DMS79 treated with DMSO at 0.1 percent for 48 hours (cell line): ENCODE results near the gene OLFM1.
"Not testable (repeated sequence)": the region's sequence is repeated elsewhere in the genome, so short reads cannot be mapped to it uniquely, and the experiment has no call there.

Experiments
- DNase-seq: peaks from one replicate; lab custom pipeline; 2025; lab: John Stamatoyannopoulos, UW

Gene OLFM1

DNA sequence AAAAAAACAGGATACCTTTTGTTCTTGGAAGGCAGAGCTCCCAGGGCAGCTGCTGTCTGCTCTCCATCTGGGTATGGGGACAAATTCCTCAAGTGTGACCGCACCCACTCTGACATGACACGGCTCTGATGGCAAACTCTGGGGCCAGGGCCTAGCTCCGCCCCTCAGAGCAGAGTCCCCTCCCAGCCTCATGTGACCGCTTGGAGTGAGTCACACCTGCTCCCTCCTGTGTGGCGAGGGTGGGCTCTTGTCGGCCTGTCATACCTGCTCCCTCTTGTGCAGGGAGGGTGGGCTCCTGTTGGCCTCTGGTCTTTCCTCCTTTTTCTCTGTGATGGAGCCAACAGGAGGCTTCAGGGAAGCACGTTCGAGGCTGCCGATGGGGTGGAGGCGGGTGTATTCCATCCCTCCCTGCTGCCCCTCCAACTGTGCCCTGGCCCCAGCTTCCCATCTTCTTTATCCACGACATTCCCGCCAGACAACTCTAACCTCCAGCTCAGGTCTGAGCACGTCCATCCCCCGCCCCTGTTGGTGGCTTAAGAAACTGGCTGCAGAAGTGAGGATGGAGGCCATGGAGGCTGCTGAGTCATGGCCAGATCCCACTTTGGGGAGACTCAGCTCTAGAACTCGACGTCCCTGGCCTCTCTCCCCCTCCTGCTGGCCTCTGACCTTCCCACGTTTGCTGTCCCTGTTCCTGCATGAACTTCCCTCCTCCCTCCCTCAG lies 65.3 kb downstream of the OLFM1 start:
- no peak for DNase-seq

DNA sequence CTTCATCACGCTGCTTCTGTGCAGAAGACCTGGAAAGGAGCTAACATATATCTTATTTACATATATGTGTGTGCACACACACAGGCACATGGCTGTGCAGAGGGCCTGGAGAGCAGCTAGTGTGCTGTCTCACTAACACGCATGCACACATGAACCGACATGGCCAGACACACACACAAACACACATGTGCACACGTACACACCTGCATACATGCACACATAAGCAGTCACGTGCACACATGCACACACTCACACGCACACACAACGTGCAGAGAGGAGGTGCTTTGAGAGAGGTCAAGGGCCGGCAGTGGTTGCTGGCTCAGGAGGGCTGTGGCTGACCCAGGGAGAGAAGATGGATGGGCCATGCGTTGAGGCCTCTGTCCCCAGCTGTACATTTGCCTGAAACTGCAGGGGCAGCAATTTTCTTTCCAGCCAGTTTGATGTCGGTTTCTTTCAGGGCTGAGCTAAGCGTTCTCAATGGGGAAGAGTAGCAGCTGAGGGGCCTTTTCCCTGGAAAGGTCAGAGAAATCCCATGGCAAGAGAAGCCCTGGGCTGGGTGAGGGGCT lies 66.7 kb downstream of the OLFM1 start:
- DNase-seq, result no peak

DNA sequence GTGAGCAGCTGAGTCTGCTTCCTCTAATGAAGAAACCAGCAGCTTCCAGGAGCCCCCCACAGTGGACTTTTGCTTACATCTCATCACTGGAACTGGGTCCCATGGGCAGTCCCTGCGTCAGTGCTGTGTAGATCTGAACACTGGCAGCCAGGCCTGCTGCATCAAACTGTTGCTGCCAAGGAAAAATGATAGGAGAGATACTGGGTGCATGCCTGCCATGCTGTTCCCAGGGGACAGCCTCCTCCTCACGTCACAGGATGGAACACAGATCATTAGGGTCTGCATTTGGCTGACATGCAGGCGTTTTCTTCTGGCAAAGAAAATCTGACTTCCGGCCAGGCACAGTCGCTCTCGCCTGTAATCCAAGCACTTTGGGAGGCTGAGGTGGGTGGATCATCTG lies 67.9 kb downstream of the OLFM1 start:
- no peak for DNase-seq

DNA sequence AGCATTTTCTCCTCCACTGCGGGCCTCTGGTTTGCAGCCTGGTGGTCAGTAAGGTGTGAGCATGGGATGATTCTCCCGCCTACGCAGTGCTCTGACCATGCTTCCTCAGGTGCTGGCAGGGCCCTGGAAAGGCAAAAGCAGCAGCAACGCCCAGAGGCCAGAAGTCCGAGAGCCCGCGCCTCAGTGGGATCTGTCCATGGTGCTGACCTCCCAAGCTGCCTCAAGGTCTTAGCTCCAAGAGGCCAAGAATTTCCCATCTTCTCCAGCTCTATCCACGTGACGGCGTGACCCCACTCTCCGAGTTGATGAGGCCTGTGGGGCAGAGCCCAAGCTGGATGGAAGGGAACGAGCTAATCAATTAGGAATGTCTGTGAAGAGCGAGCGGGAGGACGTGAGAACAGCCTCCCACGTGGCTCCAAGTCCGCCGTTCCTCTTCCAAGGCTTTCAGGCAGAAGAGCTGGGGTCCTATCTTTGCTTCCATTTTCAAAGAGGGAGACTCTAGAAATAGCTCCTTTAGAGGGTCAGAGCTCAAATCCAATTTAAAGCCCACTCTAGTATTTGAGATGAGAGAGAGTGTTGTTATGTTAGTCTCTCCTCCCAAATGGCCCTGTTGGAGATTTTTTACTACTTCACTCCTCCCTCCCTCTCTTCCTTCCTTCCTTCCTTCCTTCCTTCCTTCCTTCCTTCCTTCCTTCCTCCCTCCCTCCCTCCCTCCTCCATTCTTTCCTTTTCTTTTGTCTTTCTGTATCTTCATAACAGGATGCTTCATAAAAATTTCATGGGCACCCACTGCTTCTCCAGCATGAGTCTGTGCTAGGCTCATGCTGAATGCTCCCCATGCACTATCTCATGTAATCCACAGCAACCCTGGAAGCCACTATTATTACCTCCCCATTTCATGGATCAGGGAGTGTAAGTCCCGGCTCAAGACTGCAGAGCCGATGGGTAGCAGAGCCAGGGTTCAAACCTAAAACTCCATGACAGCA lies 69.3 kb downstream of the OLFM1 start:
- DNase-seq, result no peak

DNA sequence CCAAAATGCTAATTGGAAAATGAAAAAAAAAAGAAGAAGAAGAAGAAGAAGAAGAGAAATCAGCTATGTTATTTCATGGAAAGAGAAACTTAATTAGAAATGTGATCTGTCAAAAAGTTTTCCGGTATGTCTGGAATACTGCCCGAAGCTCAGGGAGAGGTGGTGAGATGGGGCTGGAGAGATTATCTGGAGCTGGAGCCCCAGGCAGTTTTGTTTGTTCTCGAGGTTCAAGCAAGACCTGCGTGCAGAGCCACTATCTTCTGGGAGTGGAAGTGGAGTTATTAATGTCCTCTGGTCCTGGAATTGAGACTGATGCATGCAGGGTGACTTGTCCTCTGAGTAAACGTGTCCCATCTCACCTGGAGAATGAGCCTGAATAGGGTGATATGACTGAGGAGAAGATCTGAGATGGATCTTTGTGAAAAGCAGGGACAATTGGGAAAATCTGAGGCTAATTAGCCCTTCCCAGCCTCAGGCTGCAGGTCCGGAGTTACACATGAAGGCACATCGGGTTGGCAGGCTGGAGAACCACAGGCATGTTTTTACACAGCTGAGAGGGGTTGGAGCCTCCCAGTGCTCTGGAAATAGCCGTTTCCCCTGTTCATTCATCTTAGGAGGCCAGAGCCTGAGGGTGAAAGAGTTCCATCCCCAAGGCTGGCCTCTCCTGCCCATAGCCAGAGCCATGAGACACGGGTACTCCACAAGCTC lies 70.5 kb downstream of the OLFM1 start:
- no peak for DNase-seq

DNA sequence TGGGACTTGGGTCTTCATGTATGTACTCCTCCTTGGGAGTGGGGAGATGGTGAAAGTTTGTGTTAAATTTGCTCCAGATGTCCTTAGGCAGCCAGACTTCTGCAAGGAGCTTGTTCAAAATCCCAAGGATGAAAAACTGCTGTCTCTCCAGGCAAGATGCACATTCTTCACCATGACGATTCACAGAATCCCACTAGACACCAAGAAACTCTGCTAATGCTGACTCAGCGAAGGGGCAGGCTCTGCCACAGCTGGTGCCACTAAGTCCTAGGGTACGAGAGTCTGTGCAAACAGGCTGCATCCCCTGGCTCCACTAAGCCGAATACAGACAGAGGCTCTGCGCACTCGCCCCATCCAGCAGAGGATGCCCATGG lies 71.1 kb downstream of the OLFM1 start:
- no peak for DNase-seq

DNA sequence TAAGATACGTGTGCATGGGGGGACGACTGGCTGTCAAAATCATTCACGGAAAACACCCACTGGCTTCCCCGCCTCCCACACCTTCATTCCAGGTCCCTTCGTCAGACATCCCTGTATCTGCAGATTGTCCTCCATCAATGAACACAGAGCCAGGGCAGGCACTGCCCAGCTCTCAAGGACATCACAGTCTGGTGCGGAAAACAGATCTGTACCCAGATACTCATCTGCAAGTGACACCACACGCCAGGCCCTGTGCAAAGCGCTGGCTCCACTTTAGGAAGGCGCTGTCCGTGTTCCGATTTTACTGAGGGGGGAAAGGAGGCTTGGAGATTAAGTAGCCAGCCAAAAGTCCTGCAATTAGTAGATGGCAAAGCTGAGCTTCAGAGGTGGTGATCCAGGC lies 72.3 kb downstream of the OLFM1 start:
- no peak for DNase-seq

DNA sequence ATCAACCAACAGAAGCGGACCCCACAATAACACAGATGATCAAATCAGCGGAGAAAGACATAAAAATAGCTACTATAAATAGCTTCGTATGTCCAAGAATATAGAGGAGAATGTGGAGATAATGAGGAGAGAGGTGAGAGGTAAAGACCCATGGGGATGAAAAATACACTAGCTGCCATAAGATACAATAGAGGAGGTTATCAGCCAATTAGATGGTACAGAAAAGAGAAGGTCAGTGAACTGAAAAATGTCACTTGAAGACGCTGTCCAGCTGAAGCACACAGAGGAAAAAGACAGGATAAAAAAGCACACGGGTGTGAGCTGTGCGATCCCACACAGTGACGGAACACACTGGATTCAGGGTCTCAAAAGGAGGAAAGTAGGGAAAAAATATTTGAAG lies 73.4 kb downstream of the OLFM1 start:
- no peak for DNase-seq

DNA sequence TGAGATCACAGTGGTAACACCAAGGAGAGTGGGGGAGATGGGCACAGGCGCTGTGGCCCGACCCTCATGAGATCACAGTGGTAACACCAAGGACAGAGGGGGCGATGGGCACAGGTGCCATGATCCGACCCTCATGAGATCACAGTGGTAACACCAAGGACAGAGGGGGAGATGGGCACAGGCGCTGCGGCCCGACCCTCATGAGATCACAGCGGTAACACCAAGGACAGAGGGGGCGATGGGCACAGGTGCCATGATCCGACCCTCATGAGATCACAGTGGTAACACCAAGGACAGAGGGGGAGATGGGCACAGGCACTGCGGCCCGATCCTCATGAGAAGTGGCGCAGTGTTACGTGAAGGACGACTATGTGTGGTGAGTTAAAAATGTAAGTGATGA lies 75.1 kb downstream of the OLFM1 start:
- not testable (repeated sequence) for DNase-seq

DNA sequence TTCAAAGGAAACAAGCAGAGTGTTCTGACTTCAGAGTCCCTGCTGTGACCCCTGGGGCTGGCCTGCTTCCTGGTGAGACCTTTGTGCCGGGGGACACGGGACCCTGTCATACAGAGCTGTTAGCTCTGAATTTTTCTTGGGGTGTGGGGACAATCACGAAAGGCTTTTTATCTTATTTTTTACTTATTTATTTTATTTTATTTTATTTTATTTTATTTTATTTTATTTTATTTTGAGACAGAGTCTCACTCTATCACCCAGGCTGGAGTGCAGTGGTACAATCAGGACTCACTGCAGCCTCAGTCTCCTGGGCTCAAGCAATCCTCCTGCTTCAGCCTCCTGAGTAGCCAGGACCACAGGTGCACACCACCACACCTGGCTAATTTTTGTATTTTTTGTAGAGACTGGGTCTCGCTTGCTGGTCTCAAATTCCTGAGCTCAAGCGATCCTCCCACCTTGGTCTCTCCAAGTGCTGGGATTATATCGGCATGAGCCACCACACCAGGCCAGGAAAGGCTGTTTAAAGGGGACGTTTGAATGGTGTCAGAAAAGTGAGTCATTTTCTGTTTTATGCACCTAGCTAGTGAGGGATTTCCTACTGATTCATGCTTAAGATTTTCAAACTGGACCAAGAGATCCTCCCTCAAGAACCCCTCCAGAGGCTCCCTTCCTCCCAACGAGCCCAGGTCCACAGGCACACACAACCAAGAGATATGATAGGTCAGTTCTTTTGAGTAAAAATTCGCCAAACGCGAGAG lies 75.7 kb downstream of the OLFM1 start:
- no peak for DNase-seq

DNA sequence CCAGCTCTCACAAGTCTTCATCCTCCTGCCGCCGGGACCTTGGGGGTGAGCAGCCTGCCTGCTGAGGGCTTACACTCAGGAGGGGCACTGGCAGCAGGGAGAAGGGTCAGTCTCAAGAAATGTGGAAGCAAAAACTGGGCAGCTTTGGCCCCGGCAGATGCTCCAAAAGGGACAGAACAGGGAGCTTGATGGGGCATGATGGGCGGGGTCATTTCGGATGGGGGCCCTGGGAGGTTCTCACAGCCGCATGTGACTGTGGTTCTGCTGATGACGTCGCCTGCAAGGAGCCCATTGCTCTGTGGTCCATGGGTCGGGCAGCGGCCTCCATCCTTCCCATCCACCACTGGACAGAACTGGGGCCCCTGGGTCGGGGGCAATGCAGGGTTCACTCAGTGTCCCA lies 76.6 kb downstream of the OLFM1 start:
- no peak for DNase-seq

DNA sequence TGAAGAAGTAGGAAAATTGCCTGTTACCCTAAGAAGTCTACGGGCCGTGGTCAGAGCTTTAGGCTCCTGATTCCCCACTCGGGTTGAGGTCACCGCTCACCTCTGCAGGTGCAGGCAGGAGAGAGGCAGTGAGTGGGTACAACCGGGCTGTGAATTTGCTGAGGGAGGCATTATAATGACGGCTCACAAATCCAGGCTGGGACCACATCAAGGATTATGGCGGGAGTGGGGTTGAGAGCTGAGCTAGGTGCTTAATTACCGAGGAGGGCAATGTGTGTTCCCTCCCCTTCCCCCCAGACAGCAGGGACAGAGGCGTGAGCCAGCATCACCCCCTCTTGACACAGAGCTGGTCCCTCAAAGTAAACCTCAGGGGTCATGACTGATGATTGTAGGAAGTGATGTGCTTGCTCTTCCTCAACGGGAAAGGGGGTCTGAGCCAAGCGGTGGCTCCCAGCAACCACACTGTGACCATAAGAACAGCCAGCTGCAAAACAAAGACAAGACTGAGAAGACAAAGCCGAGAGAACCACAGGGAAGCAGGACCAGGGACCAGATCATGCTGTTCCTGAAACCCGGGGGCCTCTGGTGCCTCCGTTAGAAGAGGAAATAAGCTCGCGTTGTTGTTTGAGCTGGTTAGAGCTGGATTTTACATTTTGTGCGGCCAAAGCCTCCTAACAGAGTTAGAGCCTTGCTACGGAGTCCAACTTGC lies 77.7 kb downstream of the OLFM1 start:
- no peak for DNase-seq

DNA sequence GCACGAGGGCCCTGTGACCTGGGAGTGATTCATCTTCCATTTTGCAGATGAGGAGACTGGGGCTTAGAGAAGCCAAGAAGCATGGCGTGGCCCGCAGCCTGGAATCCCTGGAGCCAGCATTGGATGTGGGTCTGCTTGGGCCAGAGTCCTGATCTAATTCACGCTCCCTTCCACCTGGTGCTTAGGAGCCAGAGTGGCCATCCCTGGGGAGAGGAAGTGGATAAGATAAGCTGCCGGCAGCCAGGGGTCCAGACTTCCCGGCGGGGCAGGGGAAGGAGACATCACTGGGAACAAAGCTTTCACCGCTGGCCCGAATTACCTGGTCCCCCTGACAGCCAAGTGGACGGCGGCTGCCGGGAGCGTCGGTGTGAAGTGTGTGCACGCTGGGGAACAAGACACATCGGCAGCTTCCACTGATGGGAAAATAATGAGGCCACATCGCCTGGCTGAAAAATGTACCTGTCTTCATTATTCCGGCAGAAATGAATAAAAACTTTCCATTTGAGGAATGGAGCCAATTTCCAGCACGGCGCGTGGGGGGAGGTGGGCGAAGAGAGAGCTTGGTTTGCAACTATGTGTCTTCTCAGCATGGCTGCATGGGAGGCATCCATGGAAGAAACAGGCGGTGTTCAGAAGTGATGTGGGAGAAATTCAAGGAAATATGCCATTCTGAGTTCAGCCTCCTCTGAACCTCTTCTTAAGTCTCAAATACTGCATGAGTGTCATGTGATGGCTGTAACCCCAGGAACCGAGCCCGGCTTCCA lies 78.5 kb downstream of the OLFM1 start:
- DNase-seq, result no peak

DNA sequence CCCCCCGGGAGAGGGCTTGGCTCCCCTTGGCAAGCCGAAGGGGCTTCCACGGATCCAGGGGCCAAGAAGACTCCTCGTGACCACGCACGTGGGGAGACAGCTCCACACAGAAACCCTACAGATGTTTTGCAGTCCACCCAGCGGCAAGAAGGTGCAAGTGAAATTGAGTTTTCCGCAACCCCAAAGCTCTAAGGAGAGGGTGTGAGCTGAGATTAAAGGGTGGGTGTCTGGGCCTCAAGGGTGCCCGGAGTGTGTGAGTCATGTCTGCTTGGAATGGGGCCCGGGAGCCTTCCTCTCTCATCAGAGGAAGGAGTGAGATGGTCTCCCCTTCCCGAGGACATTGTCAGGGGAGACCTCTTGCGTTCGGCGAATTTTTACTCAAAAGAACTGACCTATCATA lies 79.1 kb downstream of the OLFM1 start:
- DNase-seq, result no peak

DNA sequence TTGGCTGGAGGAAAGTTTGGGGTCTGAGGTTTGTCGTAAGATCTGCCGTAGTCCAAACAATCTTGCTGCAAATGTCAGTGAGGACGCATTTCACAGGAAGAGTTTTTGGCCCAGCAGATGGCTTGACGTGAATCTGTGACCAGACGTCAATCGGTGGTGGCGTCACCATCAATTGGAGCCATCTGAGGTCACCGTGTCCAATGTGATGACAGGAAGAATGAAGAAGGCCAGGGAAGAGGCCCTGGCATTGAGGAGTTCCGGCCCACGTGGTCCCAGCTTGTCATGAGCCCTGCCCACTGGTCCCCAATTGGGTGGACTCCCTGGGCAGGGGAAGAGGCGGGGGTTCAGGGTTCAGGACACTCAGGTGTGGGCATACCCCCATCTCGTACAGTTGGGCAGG lies 79.9 kb downstream of the OLFM1 start:
- no peak for DNase-seq

DNA sequence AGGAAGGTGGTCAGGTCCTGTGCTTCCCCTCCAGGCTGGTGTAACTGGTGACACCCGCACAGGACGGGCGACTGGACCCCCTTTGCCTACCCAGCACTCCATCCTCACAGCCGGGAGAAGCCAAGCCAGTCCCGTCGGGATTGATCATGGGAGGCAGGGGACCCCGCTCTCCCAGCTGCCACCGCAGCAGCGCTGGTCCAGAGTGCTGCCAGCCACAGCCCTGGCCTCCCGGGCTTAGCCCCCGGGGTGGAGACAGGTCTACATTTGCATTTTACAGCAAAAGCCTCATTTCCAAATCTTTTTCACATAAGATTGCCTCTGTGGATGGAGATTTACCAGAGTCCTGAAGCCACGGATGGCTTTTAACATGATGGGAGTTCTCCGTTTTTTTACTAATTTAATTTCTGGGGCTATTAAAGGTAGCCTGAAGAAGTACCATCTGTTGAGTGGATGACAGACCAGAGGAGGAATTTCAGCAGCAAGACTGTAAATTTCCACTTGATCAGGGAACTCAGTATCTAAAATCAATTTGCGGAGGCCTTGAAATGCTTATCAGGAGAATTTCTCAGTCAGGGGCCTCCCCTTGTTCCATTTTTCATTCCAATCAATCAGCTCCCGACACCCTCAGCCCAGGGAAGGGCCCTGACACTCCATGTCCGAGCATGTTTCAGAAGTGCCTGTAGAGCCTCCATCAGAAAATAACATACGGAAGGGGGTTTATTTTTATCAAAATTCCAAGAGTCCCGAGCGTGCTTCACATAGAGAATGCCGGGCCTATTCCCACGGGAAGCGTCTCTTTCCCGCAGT lies 80.6 kb downstream of the OLFM1 start:
- DNase-seq, result no peak

DNA sequence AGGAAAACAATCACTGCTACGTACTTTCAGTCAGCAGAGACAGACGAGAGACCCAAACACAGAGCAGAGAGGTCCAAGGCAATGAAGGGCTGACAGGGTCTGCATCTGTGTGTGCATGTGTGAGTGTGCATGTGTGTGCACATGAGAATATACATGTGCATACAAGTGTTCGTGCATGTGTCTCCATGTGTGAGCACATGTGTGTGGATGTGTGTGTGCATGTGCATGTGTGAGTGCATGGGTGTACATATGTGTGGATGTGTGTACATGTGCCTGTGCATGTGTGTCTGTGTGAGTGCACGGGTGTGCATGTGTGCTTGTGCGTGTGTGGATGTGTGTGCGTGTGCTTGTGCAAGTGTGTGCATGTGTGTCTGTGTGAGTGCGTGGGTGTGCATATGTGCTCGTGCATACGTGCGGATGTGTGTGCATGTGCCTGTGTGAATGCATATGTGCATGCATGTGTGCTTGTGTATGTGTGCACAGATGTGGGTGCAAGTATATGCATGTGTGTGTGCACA lies 82.3 kb downstream of the OLFM1 start:
- DNase-seq, result no peak

DNA sequence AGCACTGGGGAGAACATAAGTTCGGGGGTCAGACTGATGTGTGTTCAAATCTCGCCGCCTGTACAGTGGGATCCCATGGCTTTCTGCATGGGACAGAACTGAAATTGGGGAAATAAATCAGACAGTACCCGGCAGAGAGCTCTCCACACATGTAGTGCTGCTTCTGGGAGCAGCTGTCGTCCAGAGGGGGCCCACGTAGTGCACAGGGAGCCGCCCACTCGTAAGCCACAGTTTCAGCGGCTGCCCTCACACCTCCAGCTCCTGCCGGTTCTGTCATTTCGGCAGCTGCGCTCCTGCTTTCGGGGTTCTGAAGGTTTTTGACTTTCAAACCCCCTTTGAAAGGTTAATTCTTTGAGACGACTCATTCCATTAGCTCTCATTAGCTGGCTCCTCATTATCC lies 83.1 kb downstream of the OLFM1 start:
- DNase-seq, result no peak
